Measurements from ENCODE around the gene CNR1.

The CNR1 gene

DNA sequence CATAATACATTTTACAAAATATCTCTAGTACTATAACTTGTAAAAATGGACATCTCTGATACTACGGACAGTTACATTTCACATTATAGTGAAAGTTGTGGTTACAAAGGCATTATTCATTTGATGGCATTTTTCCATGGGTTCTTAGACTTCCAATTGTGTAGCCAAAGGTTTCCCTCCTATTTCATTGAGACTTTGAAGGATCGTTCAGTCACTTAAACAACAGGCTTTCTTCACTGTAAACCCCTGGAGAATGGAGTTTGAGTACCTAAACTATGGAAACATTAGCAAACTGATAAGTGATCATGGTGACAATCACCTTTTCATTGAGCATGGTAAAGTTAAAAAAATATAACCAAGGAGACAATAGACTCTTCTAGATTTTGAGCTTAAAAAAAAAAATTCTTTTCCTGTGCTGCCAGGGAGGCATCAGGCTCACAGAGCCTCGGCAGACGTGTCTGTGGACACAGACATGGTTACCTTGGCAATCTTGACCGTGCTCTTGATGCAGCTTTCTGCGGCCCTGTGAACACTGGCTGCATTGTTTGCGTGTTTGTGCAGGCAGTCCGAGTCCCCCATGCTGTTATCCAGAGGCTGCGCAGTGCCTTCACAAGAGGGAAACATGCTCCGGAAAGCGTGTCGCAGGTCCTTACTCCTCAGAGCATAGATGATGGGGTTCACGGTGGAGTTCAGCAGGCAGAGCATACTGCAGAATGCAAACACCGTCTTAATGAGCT is 22.6 kb downstream of the CNR1 start:
- no peak for DNase-seq

DNA sequence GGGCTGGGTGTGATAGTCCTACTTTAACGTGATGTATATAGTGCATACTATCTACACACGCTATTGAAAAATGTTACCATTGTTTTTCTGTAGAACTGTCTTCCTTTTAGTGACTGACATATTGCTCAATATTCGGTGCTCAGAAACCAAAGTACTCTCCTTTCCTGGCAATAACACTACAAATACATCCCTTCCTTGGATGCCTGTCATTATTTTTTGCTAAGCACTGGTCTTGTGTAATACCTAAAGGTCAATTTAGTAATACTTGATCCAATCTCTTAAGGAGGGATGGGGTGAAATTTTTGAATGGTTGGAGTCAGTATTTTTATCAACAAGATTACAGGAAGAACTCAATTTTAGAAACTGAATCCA is 23.9 kb downstream of the CNR1 start:
- DNase-seq, result no peak

DNA sequence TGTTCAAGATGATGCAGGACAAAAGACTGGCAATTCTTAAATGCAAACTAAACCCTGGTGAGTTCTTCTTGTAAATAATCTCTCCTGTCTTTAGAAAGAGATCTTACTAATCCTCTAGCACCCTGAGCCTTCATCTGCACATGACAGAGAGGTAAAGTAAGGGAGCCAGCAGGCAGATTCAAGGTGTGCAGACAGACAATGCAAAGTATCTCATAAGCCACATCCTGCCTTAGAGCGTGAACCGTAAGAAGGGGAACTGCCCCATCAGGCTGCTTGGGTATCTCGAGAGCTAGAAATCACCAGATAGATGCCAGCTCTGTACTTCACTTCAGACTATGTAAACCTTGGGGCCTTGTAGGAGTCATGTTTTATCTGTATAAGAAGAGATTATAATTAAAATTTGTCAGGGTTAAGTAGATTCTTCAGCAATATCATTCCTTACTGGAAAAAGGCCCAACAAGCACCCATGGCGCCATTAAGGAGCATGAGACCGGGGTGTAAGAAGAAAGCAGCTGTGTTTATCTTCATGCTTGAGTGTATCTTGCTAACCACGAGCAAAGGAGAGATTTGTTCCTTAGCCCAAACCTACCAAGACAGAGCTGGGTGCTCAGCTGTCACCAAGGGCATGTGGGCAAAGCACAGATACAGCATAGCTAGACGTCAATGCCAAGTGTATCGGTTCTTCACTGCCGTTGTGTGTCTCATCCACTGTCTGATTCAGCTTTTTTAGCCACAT is 24.4 kb downstream of the CNR1 start:
- no peak for DNase-seq

DNA sequence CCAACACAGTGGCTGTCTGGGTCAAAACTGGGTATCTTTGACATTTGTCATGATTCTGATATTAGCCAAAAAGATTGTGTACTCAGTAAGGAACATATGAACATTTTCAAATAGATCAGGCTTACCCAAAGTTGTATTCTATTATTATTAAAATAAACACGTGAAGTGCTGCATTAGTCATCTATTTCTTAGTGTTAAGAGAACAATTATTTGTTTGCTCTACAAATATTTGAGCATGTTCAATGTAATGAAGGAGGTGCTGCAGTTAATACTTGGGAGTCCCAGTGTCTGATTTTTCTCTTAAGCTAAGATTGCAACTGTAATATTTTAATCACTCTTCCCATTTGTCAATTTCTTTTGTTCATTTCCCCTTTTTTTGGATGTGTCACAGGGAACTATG is 28.2 kb downstream of the CNR1 start:
- no peak for DNase-seq

DNA sequence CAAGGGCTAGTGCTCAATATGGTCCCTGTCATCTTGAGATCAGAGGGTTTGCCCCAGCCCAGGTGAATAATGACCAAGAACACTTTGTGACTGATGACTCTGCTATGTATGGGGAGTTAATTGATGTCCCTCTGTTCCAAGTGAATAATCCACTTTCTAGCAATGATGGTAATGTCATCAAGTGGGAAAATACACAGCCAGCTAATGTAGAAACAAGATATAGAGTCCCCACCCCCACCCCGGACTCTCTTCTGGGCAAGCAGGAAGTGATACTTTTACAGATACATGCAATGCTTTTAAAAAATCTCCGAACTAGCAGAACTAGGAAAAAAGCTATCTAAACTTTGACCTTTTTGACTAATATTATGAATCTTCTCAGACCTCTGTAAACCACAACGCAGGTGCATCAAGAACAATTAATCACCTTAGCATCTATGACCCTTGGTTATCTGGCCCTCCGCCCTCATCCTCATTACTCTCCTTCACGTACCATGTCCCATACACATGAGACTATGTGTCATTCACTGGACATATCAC is 30.5 kb downstream of the CNR1 start:
- DNase-seq, result no peak

DNA sequence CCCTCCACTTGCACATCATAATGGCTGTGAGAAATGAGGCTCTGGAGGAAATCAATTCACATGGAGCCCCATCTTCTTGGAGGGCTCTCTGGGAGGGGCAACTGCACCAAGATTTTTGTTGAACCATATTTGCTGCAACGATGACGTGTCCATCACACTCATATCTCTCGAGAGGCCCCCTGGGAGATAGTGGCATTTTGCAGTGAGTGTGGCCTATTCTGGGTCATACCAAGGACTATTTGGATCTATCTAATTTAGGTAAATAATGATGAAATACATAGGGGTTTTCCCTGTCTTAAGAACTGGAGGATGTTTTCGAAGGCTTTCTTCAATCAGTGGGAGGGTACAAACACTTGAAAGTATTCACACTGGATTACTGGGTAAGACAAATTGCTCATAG is 31.6 kb downstream of the CNR1 start:
- DNase-seq, result no peak

DNA sequence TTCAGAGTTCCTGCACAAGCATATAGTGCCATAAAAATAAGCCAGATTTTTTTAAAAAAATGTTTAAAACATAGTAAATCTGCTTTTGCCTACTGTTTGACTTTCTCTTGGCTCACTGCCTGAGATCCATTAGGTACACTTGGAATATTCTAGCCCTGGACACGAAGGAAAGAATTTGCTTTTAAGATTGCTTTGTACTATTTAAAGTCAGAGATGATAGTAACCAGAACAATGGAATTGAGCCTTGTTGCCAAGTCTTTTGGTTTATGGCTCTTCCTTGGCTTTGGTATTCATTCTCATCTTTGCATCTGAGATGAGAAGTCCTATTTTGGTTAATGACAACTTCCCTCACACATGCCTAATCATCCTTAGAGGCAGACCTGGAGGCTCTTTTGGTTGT is 32.4 kb downstream of the CNR1 start:
- DNase-seq, result no peak

DNA sequence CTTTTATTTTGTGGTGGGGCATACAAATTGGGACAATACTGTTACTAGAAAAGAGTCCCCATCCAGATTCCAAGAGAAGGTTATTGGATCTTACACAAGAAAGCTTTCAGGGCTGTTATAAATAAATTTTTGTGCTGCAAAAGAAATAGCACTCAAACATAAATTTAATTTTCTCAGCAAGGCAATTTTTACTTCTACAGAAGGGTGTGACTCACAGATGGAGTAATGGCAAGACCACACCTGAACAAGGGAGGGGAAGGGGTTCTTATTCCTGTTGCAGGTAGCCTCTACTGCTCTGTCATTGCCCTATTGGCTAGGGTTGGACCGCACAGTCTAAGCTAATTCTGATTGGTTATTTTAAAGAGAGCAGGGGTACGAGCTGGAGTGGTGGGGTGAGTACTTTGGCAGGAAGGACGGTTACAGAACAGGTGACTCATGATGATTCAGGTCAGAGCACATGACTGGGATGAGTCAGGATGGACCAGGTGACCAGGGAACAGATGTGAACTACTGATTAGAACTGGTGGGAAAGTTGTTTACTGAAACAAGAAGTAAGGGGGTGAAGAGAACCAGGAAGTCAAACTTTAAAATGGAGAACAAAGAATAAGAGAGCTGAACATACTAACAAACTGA is 41.1 kb downstream of the CNR1 start:
- DNase-seq, result no peak

DNA sequence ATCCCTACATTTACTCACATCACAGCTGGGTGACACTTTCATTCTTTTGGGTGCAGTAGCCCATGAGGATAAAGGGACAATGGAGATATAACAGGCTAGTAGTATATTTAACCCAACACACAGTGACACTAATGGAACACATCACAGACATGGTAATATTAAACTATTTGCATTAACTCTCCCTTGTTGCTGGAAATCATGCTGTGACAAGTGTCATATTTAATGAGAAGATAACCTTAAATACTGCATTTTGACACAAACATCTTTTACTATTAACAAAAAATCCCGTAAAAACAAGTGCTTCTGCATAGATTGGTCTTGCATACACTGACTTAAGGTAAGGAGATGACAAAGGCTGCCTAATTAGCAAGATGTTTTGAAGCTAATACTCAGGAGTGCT is 45.5 kb downstream of the CNR1 start:
- DNase-seq, result no peak

DNA sequence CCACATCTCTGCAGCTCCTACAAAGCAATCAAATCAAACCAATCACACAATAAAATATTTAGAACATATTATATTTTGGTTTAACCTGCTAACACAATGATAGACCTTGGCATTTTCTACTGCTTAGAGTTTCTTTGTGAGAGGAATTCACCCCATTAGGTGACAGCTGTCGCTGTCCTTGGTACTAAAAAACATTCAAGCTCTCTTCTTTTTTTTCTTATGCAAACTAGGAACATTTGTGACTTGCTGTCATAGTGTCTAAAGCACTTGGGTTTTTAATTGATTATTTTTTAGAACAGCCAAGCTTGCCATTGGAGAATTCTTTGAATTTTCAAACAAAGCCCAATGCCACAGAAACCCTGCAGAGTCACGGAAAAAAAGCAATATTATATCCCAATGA is 46.4 kb downstream of the CNR1 start:
- no peak for DNase-seq

DNA sequence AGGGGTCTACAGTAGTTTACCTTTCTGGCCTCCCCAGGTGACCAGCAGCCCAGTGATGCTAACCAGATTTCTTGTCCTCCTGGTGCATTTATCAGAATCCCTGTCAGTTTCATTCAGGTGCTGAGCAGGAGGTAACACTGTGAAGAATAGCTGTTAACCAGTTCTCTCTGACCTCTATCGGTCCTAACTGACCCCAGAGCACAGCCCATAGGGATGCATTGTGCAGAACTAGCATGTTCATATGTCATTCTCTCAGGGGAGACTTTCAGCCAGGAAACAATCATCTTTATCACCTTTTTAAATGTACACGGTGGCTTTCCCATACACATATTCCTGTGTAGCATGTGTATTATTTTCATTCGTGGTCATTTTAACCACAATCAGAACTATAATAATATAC is 49.9 kb downstream of the CNR1 start:
- DNase-seq, result no peak

DNA sequence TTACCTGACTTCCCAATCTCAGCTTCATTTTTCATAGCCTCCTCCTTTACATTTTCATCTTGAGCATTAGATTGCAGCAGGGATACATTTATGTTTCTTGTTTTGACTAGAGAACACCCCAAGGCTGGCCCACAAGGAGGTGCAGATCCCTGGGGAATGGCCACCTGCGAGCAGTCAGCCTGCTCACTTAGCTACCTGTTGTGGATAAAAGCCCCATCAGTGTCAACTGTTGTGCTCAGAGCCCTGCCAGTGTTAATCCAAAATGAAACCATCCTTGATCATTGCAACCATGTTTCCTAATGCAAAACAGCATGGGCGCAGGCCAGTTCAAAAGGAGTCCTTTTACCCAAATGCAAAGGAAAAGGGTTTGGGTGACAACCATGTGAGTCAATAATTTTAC is 50.8 kb downstream of the CNR1 start:
- no peak for DNase-seq

DNA sequence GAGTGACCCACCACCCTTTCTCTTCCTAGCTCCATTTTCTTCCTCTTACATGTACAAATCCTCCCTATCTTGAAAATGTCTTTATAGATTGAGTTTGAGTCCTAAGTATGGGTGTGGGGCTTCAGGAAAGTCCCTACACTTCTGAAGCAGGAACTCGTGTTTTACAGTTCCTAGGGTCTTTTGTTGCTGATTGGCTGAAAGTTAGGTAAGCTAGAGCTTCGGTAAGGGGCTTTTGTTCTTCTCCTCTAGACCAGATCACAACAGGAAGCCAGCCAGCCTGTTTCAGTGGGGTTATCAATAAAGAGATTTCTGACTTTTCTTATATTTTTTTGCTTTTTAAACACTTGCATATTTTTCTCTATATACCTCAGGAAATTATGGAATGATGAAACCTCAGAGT is 51.3 kb downstream of the CNR1 start:
- no peak for DNase-seq

DNA sequence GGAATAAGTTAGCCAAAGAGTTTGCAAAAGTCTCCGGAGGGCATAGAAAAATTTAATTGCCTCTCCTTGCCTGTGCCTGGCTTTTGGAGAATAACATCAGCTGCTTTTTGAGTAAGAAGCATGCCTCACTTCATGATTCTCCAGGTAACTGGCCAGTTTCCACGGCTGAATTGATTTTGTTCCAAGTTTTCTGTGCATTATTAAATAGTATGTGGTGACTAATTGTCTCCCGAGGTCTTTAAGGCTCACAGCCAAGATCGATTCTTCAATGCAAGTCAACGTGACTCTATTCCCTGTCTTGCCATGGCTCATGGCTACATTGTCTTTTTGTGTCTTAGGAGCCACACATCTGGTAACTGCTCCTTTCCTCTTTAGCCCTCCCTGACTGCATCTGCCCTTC is 54.2 kb downstream of the CNR1 start:
- DNase-seq, result no peak

DNA sequence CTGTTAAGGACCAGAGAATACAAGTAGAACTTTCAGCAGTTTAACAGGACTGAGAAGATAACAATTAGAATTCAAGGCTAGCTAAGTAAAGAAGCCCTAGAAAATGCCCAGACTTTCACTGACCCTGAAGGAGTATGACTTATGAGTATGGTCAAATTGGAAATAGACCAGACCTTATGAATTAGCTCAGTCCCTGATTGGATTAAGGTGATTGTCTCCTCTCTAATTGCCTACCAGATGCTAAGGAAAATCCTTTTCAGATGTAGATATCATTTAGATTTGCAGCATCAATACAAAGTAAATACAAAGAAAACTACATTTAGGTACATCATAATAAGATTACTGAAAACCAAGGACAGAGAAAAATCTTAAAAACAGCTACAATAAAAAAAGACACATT is 58.9 kb downstream of the CNR1 start:
- DNase-seq, result no peak

DNA sequence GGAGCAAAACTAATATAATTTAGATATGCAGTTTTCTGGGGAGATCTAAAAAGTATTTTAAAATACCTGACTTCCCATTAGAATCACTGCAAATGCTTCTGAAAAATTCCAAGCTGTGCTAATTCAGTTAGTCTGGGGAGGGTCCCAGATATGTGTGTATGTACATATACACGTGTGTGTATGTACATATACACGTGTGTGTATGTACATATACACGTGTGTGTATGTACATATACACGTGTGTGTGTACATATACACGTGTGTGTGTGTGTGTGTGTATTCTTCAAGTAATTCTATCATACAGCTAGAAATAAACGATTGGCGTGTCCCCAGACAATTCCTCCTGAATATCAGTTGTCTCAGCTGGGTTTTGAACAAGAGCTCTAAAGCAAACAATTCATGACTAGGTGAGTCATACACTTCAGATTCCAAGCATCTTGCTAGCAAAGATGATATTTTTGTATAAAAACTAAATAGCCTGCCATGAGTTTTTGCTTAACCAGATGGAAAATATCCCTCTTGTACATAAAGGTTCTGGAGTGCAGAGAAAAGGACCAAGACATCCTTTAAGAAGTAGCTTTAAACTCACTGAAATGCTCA is 60.3 kb downstream of the CNR1 start:
- peak; percentile 31 to 32 for DNase-seq
